ENCODE data around the gene RCAN2.

DNA sequence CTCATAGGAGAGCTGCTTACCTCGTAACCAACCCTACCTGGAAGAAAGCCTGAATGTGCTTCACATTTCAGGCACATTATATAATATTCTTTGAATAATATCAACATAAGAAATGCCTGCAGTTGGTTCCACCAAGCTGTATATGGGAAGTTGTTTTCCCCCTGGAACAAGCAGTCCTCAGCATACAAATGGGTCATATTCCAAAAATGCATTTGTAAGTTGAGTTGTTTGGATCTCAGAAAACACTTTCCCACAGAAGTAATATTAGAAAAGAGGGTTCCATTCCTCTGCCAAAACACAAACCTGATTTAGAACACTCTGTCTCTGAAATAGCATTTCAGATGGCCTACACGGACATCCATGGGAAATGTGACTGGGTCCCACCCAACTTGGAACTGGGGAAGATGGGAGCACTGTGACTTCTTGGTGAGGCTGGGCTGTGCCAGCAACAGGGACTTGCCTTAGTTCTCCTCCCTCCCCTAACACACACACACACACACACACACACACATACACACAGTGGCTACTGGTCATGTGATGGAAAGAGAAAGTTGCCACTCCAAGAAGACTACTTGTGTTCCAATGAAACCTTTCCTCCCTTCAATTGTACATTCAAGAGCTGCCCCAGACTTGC, 11.4 kb upstream of the RCAN2 start:
- TF ChIP-seq, protein P1, sequence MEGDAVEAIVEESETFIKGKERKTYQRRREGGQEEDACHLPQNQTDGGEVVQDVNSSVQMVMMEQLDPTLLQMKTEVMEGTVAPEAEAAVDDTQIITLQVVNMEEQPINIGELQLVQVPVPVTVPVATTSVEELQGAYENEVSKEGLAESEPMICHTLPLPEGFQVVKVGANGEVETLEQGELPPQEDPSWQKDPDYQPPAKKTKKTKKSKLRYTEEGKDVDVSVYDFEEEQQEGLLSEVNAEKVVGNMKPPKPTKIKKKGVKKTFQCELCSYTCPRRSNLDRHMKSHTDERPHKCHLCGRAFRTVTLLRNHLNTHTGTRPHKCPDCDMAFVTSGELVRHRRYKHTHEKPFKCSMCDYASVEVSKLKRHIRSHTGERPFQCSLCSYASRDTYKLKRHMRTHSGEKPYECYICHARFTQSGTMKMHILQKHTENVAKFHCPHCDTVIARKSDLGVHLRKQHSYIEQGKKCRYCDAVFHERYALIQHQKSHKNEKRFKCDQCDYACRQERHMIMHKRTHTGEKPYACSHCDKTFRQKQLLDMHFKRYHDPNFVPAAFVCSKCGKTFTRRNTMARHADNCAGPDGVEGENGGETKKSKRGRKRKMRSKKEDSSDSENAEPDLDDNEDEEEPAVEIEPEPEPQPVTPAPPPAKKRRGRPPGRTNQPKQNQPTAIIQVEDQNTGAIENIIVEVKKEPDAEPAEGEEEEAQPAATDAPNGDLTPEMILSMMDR (IDR thresholded peaks at IDR 0.05; ENCODE audit: insufficient read depth, low read length) = no peak
- TF ChIP-seq GABPA (IDR thresholded peaks at IDR 0.05; ENCODE audit: low read depth) = no peak
- TF ChIP-seq POLR2AphosphoS5 (IDR thresholded peaks at IDR 0.05; ENCODE audit: low read depth) = no peak
- TF ChIP-seq, protein P2, sequence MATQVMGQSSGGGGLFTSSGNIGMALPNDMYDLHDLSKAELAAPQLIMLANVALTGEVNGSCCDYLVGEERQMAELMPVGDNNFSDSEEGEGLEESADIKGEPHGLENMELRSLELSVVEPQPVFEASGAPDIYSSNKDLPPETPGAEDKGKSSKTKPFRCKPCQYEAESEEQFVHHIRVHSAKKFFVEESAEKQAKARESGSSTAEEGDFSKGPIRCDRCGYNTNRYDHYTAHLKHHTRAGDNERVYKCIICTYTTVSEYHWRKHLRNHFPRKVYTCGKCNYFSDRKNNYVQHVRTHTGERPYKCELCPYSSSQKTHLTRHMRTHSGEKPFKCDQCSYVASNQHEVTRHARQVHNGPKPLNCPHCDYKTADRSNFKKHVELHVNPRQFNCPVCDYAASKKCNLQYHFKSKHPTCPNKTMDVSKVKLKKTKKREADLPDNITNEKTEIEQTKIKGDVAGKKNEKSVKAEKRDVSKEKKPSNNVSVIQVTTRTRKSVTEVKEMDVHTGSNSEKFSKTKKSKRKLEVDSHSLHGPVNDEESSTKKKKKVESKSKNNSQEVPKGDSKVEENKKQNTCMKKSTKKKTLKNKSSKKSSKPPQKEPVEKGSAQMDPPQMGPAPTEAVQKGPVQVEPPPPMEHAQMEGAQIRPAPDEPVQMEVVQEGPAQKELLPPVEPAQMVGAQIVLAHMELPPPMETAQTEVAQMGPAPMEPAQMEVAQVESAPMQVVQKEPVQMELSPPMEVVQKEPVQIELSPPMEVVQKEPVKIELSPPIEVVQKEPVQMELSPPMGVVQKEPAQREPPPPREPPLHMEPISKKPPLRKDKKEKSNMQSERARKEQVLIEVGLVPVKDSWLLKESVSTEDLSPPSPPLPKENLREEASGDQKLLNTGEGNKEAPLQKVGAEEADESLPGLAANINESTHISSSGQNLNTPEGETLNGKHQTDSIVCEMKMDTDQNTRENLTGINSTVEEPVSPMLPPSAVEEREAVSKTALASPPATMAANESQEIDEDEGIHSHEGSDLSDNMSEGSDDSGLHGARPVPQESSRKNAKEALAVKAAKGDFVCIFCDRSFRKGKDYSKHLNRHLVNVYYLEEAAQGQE (IDR thresholded peaks at IDR 0.05; ENCODE audit: insufficient replicate concordance, low read depth) = no peak

Data from HL-60 (cell line).